Hematopoietic multipotent progenitor cell treated with erythropoietin and hydrocortisone succinate and interleukin-3 and kit ligand, for 8 days (in vitro differentiated cells): ENCODE results near the gene SURF6.
A peak's percentile ranks its signal among the peaks of the same experiment; 100 is the strongest.
"Not testable (repeated sequence)": the region's sequence is repeated elsewhere in the genome, so short reads cannot be mapped to it uniquely, and the experiment has no call there.

ENCODE experiments used
- DNase-seq: peaks from one replicate; pipeline ENCODE4 v3.0.0-alpha.2; 2015

SURF6 gene

GRCh38 chr9:133335924-133336811 lies at the start of gene SURF6:
Gene SURF6, minus strand, starts transcription at chr9:133336188. Its CDS starts 56 bp downstream, at chr9:133336132.
- peak; percentile 94 for DNase-seq

GRCh38 chr9:133385452-133385851 lies 49.5 kb upstream of the SURF6 start:
- no peak for DNase-seq

- DNase-seq: no peak
These were observed 48.8 kb upstream of the SURF6 start for GRCh38 chr9:133384736-133385321.

GRCh38 chr9:133383438-133383837 lies 47.5 kb upstream of the SURF6 start:
- DNase-seq: no peak

GRCh38 chr9:133382507-133383141 lies 46.6 kb upstream of the SURF6 start:
- no peak for DNase-seq

- DNase-seq: no peak
These were observed 44.7 kb upstream of the SURF6 start for GRCh38 chr9:133380734-133381133.

GRCh38 chr9:133379153-133380086 lies 43.4 kb upstream of the SURF6 start:
- DNase-seq: no peak

GRCh38 chr9:133378408-133378962 lies 42.5 kb upstream of the SURF6 start:
- DNase-seq: peak; percentile 48

- peak; percentile 38 for DNase-seq
These were observed 41.8 kb upstream of the SURF6 start for GRCh38 chr9:133377721-133378216.

- not testable (repeated sequence) for DNase-seq
These were observed 41.3 kb upstream of the SURF6 start for GRCh38 chr9:133377280-133377679.

- DNase-seq: peak; percentile 94
These were observed 40.0 kb upstream of the SURF6 start, which contains the start of the genes STKLD1 and SURF4 for GRCh38 chr9:133375724-133376654. Gene STKLD1, plus strand, starts transcription at chr9:133376366. Its CDS starts 108 bp downstream, at chr9:133376474. Gene SURF4, minus strand, starts transcription at chr9:133376060. Its CDS starts 91 bp downstream, at chr9:133375969.

GRCh38 chr9:133375116-133375723 lies 39.2 kb upstream of the SURF6 start:
- DNase-seq: peak; percentile 51

GRCh38 chr9:133374612-133375115 lies 38.7 kb upstream of the SURF6 start:
- DNase-seq: peak; percentile 68

GRCh38 chr9:133372144-133372543 lies 36.2 kb upstream of the SURF6 start:
- no peak for DNase-seq

- peak; percentile 65 for DNase-seq
These were observed 35.3 kb upstream of the SURF6 start for GRCh38 chr9:133371261-133371711.

GRCh38 chr9:133370685-133371084 lies 34.7 kb upstream of the SURF6 start:
- DNase-seq: no peak

GRCh38 chr9:133369933-133370332 lies 33.9 kb upstream of the SURF6 start:
- DNase-seq: no peak

- no peak for DNase-seq
These were observed 33.4 kb upstream of the SURF6 start for GRCh38 chr9:133369422-133369821.

GRCh38 chr9:133368249-133368881 lies 32.4 kb upstream of the SURF6 start:
- no peak for DNase-seq
